Panc1 (cell line): Measurements from ENCODE around the gene CAMK1D. TPM values are rescaled to one million over a fixed set of nuclear protein-coding genes. Genes with fewer than 3 reads are reported as not detected.

Experiments
- ATAC-seq: fragments of 200-7000 bp; cut with Tn5 transposase; 2 replicates; pipeline ENCODE4 v1.9.1; 2020; ENCODE audit warnings: mild to moderate bottlenecking, moderate library complexity
- BruUV-seq: library from RNA; stranded (reverse); fragments of 400-500 nt; replicated peaks from 2 replicates; lab custom pipeline; 2021; lab: Mats Ljungman, UMichigan
- CTCF ChIA-PET: fragments of 300-600 bp; sonication (Branson Sonifier 250); formaldehyde crosslinking; loops from one replicate; lab custom pipeline; 2022; ENCODE audit warnings: antibody characterized with exemption; lab: Charles Lee
- POLR2A ChIA-PET: fragments of 300-600 bp; sonication (Branson Sonifier 250); formaldehyde crosslinking; loops from one replicate; lab custom pipeline; 2022; ENCODE audit warnings: antibody characterized with exemption; lab: Charles Lee
- DNase-seq: peaks from one replicate; pipeline ENCODE4 v3.0.0-alpha.2; 2010; ENCODE audit warnings: low read depth, low spot score
- H3K27ac ChIP-seq: 2 replicates; pipeline ENCODE4 v1.5.1; 2011; ENCODE audit warnings: mild to moderate bottlenecking, low read length, inconsistent platforms
- H3K27me3 ChIP-seq: fragments of 200-500 bp; sonication (Bioruptor generic); 2 replicates; pipeline ENCODE4 v1.6.0; 2014; ENCODE audit warnings: low read length, inconsistent platforms; ENCODE audit not compliant: control insufficient read depth, insufficient read depth
- H3K36me3 ChIP-seq: fragments of 200-500 bp; sonication (Bioruptor generic); 2 replicates; pipeline ENCODE4 v1.5.1; 2014; ENCODE audit warnings: inconsistent platforms, mild to moderate bottlenecking, low read length, moderate library complexity; ENCODE audit not compliant: control insufficient read depth, insufficient read depth
- H3K4me1 ChIP-seq: 2 replicates; pipeline ENCODE4 v1.5.1; 2011; ENCODE audit warnings: inconsistent platforms, mild to moderate bottlenecking, low read length, moderate library complexity; ENCODE audit not compliant: control insufficient read depth, insufficient read depth
- H3K4me3 ChIP-seq, 2 experiments: 2 replicates each; pipeline ENCODE4 v1.5.1; 2011 to 2012; ENCODE audit warnings: low read depth in 2 of 2, low read length in 2 of 2, mild to moderate bottlenecking in 2 of 2, inconsistent platforms in 1 of 2, moderate library complexity in 1 of 2
- H3K9me3 ChIP-seq: fragments of 200-500 bp; sonication (Bioruptor generic); 2 replicates; pipeline ENCODE4 v1.5.1; 2014; ENCODE audit warnings: low read depth, mild to moderate bottlenecking, inconsistent platforms, low read length, moderate library complexity; ENCODE audit not compliant: control insufficient read depth, insufficient read depth
- POLR2AphosphoS5 ChIP-seq: IDR thresholded peaks from 2 replicates; pipeline ENCODE4 v1.6.1; 2012; ENCODE audit warnings: mild to moderate bottlenecking, low read depth, low read length, moderate library complexity
- SIN3A ChIP-seq: IDR thresholded peaks from 2 replicates; pipeline ENCODE4 v1.6.1; 2012; ENCODE audit warnings: low read depth, mild to moderate bottlenecking, low read length, moderate library complexity, borderline replicate concordance; ENCODE audit not compliant: insufficient read depth
- TCF7L2 ChIP-seq: IDR thresholded peaks from 2 replicates; pipeline ENCODE4 v1.6.1; 2011; ENCODE audit warnings: mild to moderate bottlenecking, low read depth, low read length, inconsistent platforms
- in situ Hi-C: cut with HindIII; loops from 2 replicates; pipeline ENCODE4 v1.10.0; 2016; ENCODE audit warnings: low sequenced_read_pairs, low pct_unique_long_range_greater_than_20kb
- intact Hi-C: fragments of 100-400 bp; cut with micrococcal nuclease; formaldehyde crosslinking; loops from one replicate; pipeline ENCODE4 v1.10.0; 2022; ENCODE audit not compliant: unreplicated experiment
- total RNA-seq: library from RNA; stranded (reverse); gene quantifications from one replicate; pipeline ENCODE4 v1.2.1, GENCODE V29; 2021; ENCODE audit not compliant: unreplicated experiment
- TF ChIP-seq, protein P1 (sequence below): fragments of 450-650 bp; IDR thresholded peaks from 2 replicates; pipeline ENCODE4 v1.5.1; 2017; ENCODE audit warnings: mild to moderate bottlenecking
- TF ChIP-seq, protein P2 (sequence below), 2 experiments: IDR thresholded peaks; 2 replicates each; pipeline ENCODE4 v1.6.1; 2011 to 2012; ENCODE audit warnings: low read depth in 2 of 2, control low read depth in 1 of 2, low read length in 1 of 2, mild to moderate bottlenecking in 1 of 2, moderate library complexity in 1 of 2; ENCODE audit not compliant: insufficient read depth in 1 of 2

Gene CAMK1D
- total RNA-seq, 1 experiment from 2014 or later = 5.7 TPM

DNA sequence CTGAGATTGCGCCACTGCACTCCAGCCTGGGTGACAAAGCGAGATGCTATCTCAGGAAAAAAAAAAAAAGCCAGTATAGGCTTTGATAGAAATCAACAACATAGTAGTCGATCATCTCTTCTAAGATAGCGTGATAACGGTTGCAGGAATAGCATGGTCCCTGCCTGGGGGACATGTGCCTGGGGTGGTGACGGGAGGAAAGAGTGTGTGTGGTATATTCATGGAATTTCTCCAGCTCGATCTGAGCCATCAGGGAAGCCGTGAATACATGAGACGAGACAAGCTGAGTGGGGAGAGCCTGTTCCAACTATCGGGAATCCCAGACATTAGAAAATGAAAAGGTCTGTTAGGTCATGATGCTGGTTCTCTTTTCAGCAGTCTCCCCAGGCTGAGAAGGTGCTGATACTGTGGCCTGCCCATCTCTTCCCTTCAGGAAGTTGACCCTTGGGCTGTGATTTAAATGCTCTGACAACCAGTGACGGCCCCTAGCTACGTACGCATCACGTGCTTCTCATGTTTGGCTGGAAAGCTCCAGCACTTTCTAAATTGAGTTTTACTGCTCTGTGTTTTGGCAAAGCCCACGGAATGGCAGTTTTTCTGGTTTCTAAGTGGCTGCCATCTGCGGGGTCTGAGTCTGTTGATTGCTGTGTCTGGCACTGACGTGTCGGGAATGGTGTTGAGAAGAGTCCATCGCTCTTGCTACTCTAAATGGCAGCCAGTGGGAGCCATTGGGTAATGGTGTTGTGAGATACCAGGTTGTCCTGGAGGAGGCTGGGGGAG, 422.8 kb downstream of the CAMK1D start:
- no TSS peak for BruUV-seq
- Histone ChIP-seq H3K27ac (no peak overlapping the region), H3K36me3 (no peaks in the 10 kb centered on the region), H3K4me1 (no peaks in the 10 kb centered on the region), H3K4me3 (no peak overlapping the region), H3K27me3 (no peaks in the 10 kb centered on the region), H3K9me3 (no peaks in the 10 kb centered on the region)
- no peak for DNase-seq
- ChIA-PET POLR2A (interaction anchor here (0.5 kb wide), 1 partner anchor 426 kb away, joined by 7 read pairs; no protein-coding TSS in a partner anchor), CTCF (no interaction called here)
- intact Hi-C loops (no loop called here), in situ Hi-C loops (no loop called here)
- no peak for TF ChIP-seq POLR2AphosphoS5
- no peak for TF ChIP-seq TCF7L2
- no peak for TF ChIP-seq SIN3A
- TF ChIP-seq, protein P1, sequence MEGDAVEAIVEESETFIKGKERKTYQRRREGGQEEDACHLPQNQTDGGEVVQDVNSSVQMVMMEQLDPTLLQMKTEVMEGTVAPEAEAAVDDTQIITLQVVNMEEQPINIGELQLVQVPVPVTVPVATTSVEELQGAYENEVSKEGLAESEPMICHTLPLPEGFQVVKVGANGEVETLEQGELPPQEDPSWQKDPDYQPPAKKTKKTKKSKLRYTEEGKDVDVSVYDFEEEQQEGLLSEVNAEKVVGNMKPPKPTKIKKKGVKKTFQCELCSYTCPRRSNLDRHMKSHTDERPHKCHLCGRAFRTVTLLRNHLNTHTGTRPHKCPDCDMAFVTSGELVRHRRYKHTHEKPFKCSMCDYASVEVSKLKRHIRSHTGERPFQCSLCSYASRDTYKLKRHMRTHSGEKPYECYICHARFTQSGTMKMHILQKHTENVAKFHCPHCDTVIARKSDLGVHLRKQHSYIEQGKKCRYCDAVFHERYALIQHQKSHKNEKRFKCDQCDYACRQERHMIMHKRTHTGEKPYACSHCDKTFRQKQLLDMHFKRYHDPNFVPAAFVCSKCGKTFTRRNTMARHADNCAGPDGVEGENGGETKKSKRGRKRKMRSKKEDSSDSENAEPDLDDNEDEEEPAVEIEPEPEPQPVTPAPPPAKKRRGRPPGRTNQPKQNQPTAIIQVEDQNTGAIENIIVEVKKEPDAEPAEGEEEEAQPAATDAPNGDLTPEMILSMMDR = no peak
- TF ChIP-seq, protein P2, sequence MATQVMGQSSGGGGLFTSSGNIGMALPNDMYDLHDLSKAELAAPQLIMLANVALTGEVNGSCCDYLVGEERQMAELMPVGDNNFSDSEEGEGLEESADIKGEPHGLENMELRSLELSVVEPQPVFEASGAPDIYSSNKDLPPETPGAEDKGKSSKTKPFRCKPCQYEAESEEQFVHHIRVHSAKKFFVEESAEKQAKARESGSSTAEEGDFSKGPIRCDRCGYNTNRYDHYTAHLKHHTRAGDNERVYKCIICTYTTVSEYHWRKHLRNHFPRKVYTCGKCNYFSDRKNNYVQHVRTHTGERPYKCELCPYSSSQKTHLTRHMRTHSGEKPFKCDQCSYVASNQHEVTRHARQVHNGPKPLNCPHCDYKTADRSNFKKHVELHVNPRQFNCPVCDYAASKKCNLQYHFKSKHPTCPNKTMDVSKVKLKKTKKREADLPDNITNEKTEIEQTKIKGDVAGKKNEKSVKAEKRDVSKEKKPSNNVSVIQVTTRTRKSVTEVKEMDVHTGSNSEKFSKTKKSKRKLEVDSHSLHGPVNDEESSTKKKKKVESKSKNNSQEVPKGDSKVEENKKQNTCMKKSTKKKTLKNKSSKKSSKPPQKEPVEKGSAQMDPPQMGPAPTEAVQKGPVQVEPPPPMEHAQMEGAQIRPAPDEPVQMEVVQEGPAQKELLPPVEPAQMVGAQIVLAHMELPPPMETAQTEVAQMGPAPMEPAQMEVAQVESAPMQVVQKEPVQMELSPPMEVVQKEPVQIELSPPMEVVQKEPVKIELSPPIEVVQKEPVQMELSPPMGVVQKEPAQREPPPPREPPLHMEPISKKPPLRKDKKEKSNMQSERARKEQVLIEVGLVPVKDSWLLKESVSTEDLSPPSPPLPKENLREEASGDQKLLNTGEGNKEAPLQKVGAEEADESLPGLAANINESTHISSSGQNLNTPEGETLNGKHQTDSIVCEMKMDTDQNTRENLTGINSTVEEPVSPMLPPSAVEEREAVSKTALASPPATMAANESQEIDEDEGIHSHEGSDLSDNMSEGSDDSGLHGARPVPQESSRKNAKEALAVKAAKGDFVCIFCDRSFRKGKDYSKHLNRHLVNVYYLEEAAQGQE (IDR thresholded peaks at IDR 0.05; ENCODE audit: insufficient read depth in 1 of 2, low read depth in 2 of 2, low read length in 1 of 2) = no peak
- no peak for ATAC-seq

DNA sequence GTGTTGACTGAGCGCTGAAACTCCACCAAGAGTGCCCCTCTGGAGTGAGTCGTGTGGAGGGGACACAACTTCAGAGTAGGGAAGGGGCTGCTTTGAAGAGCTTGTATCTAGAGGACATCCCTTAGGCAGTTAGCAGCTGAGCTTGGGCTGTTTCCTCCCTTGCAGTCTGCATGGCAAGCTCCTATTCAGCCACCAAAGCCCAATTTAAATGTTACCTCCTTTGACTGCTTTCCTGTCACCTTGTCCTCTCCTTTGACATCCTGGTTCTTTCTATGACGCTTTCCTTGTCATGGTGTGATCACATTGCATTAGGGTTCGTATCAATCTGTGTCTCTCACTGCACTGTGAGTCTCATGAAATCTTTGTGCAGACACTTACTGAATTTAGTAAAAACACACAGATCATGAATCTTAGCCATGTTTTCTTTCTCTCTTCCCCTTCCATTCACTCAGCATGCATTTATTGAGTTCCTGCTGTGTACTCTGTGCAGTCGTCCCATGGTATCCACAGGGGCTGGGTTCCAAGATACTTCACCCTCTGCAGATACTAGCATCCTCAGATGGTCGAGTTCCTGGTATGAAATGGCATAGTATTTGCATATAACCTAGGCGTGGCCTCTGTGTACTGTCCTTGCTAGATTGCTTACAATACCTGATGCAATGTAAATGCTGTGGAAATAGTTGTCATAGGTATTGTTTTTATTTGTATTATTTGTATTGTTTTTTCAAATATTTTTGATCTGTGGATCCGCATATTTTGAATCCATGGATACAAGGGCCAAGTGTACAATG, 423.6 kb downstream of the CAMK1D start:
- no peak overlapping the region for H3K4me3 ChIP-seq
- DNase-seq (no peak), ATAC-seq (no peak)
- H3K36me3 ChIP-seq = no peaks in the 10 kb centered on the region
- in situ Hi-C loops = no loop called here
- intact Hi-C loops = no loop called here
- TF ChIP-seq, protein P1 = no peak
- TF ChIP-seq TCF7L2 (no peak), SIN3A (no peak), POLR2AphosphoS5 (no peak)
- TF ChIP-seq, protein P2 (IDR thresholded peaks at IDR 0.05; ENCODE audit: insufficient read depth in 1 of 2, low read depth in 2 of 2, low read length in 1 of 2) = no peak
- no peaks in the 10 kb centered on the region for H3K27me3 ChIP-seq
- H3K27ac ChIP-seq = no peak overlapping the region
- CTCF ChIA-PET = no interaction called here
- no TSS peak for BruUV-seq
- H3K4me1 ChIP-seq = no peaks in the 10 kb centered on the region
- no peaks in the 10 kb centered on the region for H3K9me3 ChIP-seq
- POLR2A ChIA-PET = no interaction called here
